Mesenchymal stem cell (in vitro differentiated cells and primary cell): Measurements from ENCODE around the gene DYNC1I1.

ENCODE experiments used
- DNase-seq: peaks from one replicate; pipeline ENCODE4 v3.0.0-alpha.2; 2013
- H2AFZ ChIP-seq: one replicate; pipeline ENCODE4 v1.6.1; 2013; ENCODE audit warnings: low read depth, mild to moderate bottlenecking, control low read depth, inconsistent platforms, low read length, moderate library complexity
- H2AK5ac ChIP-seq: 2 replicates; pipeline ENCODE4 v1.6.1; 2013; ENCODE audit warnings: low read length, moderate library complexity, mild to moderate bottlenecking, inconsistent platforms; ENCODE audit not compliant: severe bottlenecking
- H2BK120ac ChIP-seq: one replicate; pipeline ENCODE4 v1.6.1; 2013; ENCODE audit warnings: low read depth, mild to moderate bottlenecking, inconsistent platforms, low read length, moderate library complexity
- H2BK12ac ChIP-seq, 2 experiments: one replicate each; pipeline ENCODE4 v1.6.1; 2013; ENCODE audit warnings: inconsistent platforms in 2 of 2, low read length in 2 of 2, mild to moderate bottlenecking in 2 of 2, moderate library complexity in 2 of 2, control low read depth in 1 of 2
- H2BK15ac ChIP-seq: one replicate; pipeline ENCODE4 v1.6.1; 2013; ENCODE audit warnings: mild to moderate bottlenecking, low read depth, inconsistent platforms; ENCODE audit not compliant: poor library complexity, severe bottlenecking
- H2BK5ac ChIP-seq: 2 replicates; pipeline ENCODE4 v1.6.1; 2013; ENCODE audit warnings: low read depth, mild to moderate bottlenecking, low read length, control low read depth, inconsistent platforms; ENCODE audit not compliant: poor library complexity, severe bottlenecking
- H3K14ac ChIP-seq, 2 experiments: one replicate each; pipeline ENCODE4 v1.6.1; 2013; ENCODE audit warnings: inconsistent platforms in 2 of 2, low read length in 2 of 2, control low read depth in 1 of 2, mild to moderate bottlenecking in 1 of 2, moderate library complexity in 1 of 2
- H3K18ac ChIP-seq, 2 experiments: one replicate each; pipeline ENCODE4 v1.6.1; 2013; ENCODE audit warnings: inconsistent platforms in 2 of 2, low read length in 2 of 2, control low read depth in 1 of 2, low read depth in 1 of 2, mild to moderate bottlenecking in 1 of 2
- H3K23ac ChIP-seq, 2 experiments: one replicate each; pipeline ENCODE4 v1.6.1; 2013; ENCODE audit warnings: inconsistent platforms in 2 of 2, low read length in 2 of 2, mild to moderate bottlenecking in 2 of 2, moderate library complexity in 2 of 2, control low read depth in 1 of 2
- H3K27ac ChIP-seq: 2 replicates; pipeline ENCODE4 v1.5.1; 2013; ENCODE audit warnings: mild to moderate bottlenecking, moderate library complexity, low read length, control low read depth, inconsistent platforms; ENCODE audit not compliant: poor library complexity, severe bottlenecking
- H3K27me3 ChIP-seq, 2 experiments: 2 replicates each; pipeline versions ENCODE4 v1.6.1 to v1.7.0; 2013; ENCODE audit warnings: low read length in 2 of 2, mild to moderate bottlenecking in 2 of 2, moderate library complexity in 2 of 2, control low read depth in 1 of 2, inconsistent platforms in 1 of 2; ENCODE audit not compliant: control insufficient read depth in 1 of 2, insufficient read depth in 1 of 2
- H3K36me3 ChIP-seq, 2 experiments: 2 replicates each; pipeline versions ENCODE4 v1.6.1 to v1.7.0; 2013; ENCODE audit warnings: low read length in 2 of 2, control low read depth in 1 of 2, inconsistent platforms in 1 of 2, low read depth in 1 of 2, mild to moderate bottlenecking in 1 of 2; ENCODE audit not compliant: insufficient read depth in 2 of 2, control insufficient read depth in 1 of 2
- H3K4ac ChIP-seq, 2 experiments: one replicate each; pipeline ENCODE4 v1.6.1; 2013; ENCODE audit warnings: inconsistent platforms in 2 of 2, low read length in 2 of 2, mild to moderate bottlenecking in 2 of 2, moderate library complexity in 2 of 2, control low read depth in 1 of 2, low read depth in 1 of 2
- H3K4me1 ChIP-seq: 2 replicates; pipeline ENCODE4 v1.6.1; 2013; ENCODE audit warnings: low read depth, low read length, control low read depth; ENCODE audit not compliant: control insufficient read depth, insufficient read depth
- H3K4me2 ChIP-seq: 2 replicates; pipeline ENCODE4 v1.6.1; 2013; ENCODE audit warnings: low read length, mild to moderate bottlenecking, inconsistent platforms; ENCODE audit not compliant: poor library complexity, severe bottlenecking
- H3K4me3 ChIP-seq, 2 experiments: 2 replicates each; pipeline versions ENCODE4 v1.5.1 to v1.7.0; 2013; ENCODE audit warnings: low read length in 2 of 2, mild to moderate bottlenecking in 2 of 2, control low read depth in 1 of 2, low read depth in 1 of 2; ENCODE audit not compliant: insufficient read depth in 1 of 2
- H3K79me1 ChIP-seq: replicated peaks from 2 replicates; pipeline ENCODE4 v1.6.1; 2013; ENCODE audit warnings: mild to moderate bottlenecking, control low read depth, low read length, inconsistent platforms; ENCODE audit not compliant: poor library complexity, severe bottlenecking
- H3K9ac ChIP-seq: 2 replicates; pipeline ENCODE4 v1.7.0; 2013; ENCODE audit warnings: mild to moderate bottlenecking, low read length, moderate library complexity
- H3K9me3 ChIP-seq: 2 replicates; pipeline ENCODE4 v1.7.0; 2013; ENCODE audit warnings: mild to moderate bottlenecking, low read length; ENCODE audit not compliant: control insufficient read depth
- H4K8ac ChIP-seq: one replicate; pipeline ENCODE4 v1.6.1; 2013; ENCODE audit warnings: inconsistent platforms, mild to moderate bottlenecking, low read length, moderate library complexity
- H4K91ac ChIP-seq: one replicate; pipeline ENCODE4 v1.6.1; 2013; ENCODE audit warnings: mild to moderate bottlenecking, low read length, inconsistent platforms
- WGBS: methylation state at CpG from one replicate; pipeline ENCODE4 v1.1.7; 2013; ENCODE audit warnings: mixed read lengths; 5-methylcytosine and 5-hydroxymethylcytosine counted together

DYNC1I1 gene

DNA sequence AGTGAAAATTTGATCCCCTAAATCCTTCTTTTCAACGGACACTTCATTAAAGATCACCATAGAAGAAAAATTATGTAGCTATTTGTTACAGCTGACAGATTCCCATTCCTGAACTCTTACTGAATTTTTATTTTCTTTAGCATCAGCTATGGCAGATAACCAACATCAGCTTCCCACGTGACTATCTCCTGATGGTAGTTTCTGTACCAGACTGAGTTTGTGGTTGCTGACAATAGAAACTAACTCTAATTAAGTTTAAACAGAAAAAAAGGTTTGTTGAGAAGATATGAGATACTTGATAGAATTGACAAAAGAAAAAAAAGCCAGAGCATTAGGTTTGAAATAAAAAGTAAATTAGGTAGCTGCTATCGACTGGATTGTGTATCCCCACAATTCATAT lies 101.8 kb downstream of the DYNC1I1 start:
- DNase-seq = no peak
- Histone ChIP-seq H2BK120ac (no peak overlapping the region), H3K79me1 (no peaks in the 10 kb centered on the region), H3K23ac (no peak overlapping the region), H2AFZ (no peak overlapping the region), H3K36me3 (no peaks in the 10 kb centered on the region), H3K4me2 (no peak overlapping the region), H3K9me3 (peaks cover 16% of the 10 kb centered on the region), H3K4ac (no peak overlapping the region), H4K91ac (no peak overlapping the region), H2BK15ac (no peak overlapping the region), H3K18ac (no peak overlapping the region), H3K9ac (no peak overlapping the region), H3K4me1 (peaks cover 2% of the 10 kb centered on the region), H2BK5ac (no peak overlapping the region), H3K27me3 (peaks cover 0 to 9% of the 10 kb centered on the region in 2 experiments), H2BK12ac (no peak overlapping the region), H3K14ac (no peak overlapping the region), H3K27ac (no peak overlapping the region), H4K8ac (no peak overlapping the region), H2AK5ac (no peak overlapping the region), H3K4me3 (no peak overlapping the region)
- WGBS = 93% methylated on average over 2 of the region's 3 CpGs

GRCh38 chr7:95874541-95875265 lies 102.3 kb downstream of the DYNC1I1 start:
- H3K4me1 ChIP-seq = peaks cover 2% of the 10 kb centered on the region
- 85% methylated on average over 4 of the region's 4 CpGs for WGBS
- no peak overlapping the region for H3K18ac ChIP-seq
- H2AFZ ChIP-seq = no peak overlapping the region
- H4K8ac ChIP-seq = no peak overlapping the region
- peaks cover 0 to 9% of the 10 kb centered on the region in 2 experiments for H3K27me3 ChIP-seq
- no peak overlapping the region for H2AK5ac ChIP-seq
- no peak overlapping the region for H3K9ac ChIP-seq
- no peaks in the 10 kb centered on the region for H3K36me3 ChIP-seq
- H3K23ac ChIP-seq = no peak overlapping the region
- no peaks in the 10 kb centered on the region for H3K79me1 ChIP-seq
- no peak overlapping the region for H3K4ac ChIP-seq
- no peak overlapping the region for H2BK5ac ChIP-seq
- no peak overlapping the region for H4K91ac ChIP-seq
- H3K4me2 ChIP-seq = no peak overlapping the region
- DNase-seq = no peak
- peak overlapping the region; percentile 5 for H2BK120ac ChIP-seq
- H2BK15ac ChIP-seq = no peak overlapping the region
- no peak overlapping the region for H2BK12ac ChIP-seq
- no peak overlapping the region for H3K27ac ChIP-seq
- peaks cover 22% of the 10 kb centered on the region for H3K9me3 ChIP-seq
- H3K14ac ChIP-seq = no peak overlapping the region
- no peak overlapping the region for H3K4me3 ChIP-seq

- Histone ChIP-seq H3K4me3 (no peak overlapping the region), H2AFZ (no peak overlapping the region), H2BK12ac (peak overlapping the region in 1 of 2 experiments; percentile 19), H3K27ac (no peak overlapping the region), H3K4me2 (no peak overlapping the region), H3K4me1 (peaks cover 2% of the 10 kb centered on the region), H2BK15ac (no peak overlapping the region), H3K9me3 (peaks cover 23% of the 10 kb centered on the region), H4K91ac (peak overlapping the region; percentile 82), H3K18ac (peak overlapping the region in 1 of 2 experiments; percentile 16), H4K8ac (no peak overlapping the region), H3K36me3 (no peaks in the 10 kb centered on the region), H2BK5ac (no peak overlapping the region), H3K14ac (peak overlapping the region in 1 of 2 experiments; percentile 92), H3K27me3 (peaks cover 0 to 9% of the 10 kb centered on the region in 2 experiments), H3K9ac (no peak overlapping the region), H3K79me1 (no peaks in the 10 kb centered on the region), H3K4ac (no peak overlapping the region), H2BK120ac (no peak overlapping the region), H2AK5ac (no peak overlapping the region), H3K23ac (no peak overlapping the region)
- no peak for DNase-seq
Measured at GRCh38 chr7:95875519-95875918, 103.2 kb downstream of the DYNC1I1 start.

- H4K91ac ChIP-seq = no peak overlapping the region
- no peak overlapping the region for H2BK15ac ChIP-seq
- no peak overlapping the region for H3K4ac ChIP-seq
- H2BK5ac ChIP-seq = no peak overlapping the region
- no peak overlapping the region for H4K8ac ChIP-seq
- H3K23ac ChIP-seq = no peak overlapping the region
- peaks cover 0 to 4% of the 10 kb centered on the region in 2 experiments for H3K27me3 ChIP-seq
- no peak overlapping the region for H2BK12ac ChIP-seq
- H2AK5ac ChIP-seq = no peak overlapping the region
- DNase-seq = no peak
- H3K36me3 ChIP-seq = no peaks in the 10 kb centered on the region
- H3K18ac ChIP-seq = no peak overlapping the region
- no peak overlapping the region for H3K14ac ChIP-seq
- H3K4me2 ChIP-seq = no peak overlapping the region
- no peak overlapping the region for H2BK120ac ChIP-seq
- H3K4me1 ChIP-seq = no peaks in the 10 kb centered on the region
- H3K27ac ChIP-seq = no peak overlapping the region
- H3K4me3 ChIP-seq = no peak overlapping the region
- H2AFZ ChIP-seq = no peak overlapping the region
- H3K9me3 ChIP-seq = peaks cover 23% of the 10 kb centered on the region
- H3K9ac ChIP-seq = no peak overlapping the region
- H3K79me1 ChIP-seq = no peaks in the 10 kb centered on the region
Measured at GRCh38 chr7:95878677-95879076, 106.3 kb downstream of the DYNC1I1 start.
